SK-N-SH (cell line): Measurements from ENCODE around the gene TRIM22. TPM values are rescaled to one million over a fixed set of nuclear protein-coding genes. Genes with fewer than 3 reads are reported as not detected.

ENCODE experiments used
- CTCF ChIA-PET: fragments of 300-600, 350-600 bp; formaldehyde crosslinking; extraction: SDS; loops from one replicate; lab custom pipeline; 2021; lab: Yijun Ruan, JAX
- POLR2A ChIA-PET: fragments of 350-600 bp; sonication (Branson Sonifier 250); formaldehyde crosslinking; extraction: SDS; loops from one replicate; lab custom pipeline; 2020; ENCODE audit warnings: antibody characterized with exemption, inconsistent platforms; lab: Yijun Ruan, JAX
- DNase-seq: peaks from one replicate; pipeline ENCODE4 v3.0.0; 2012
- H2AFZ ChIP-seq: fragments of 200-600 bp; sonication (generic); 2 replicates; pipeline ENCODE4 v1.8.1; 2016; ENCODE audit warnings: antibody characterized with exemption, mild to moderate bottlenecking, low read depth
- H3F3A ChIP-seq: fragments of 200-600 bp; sonication (generic); replicated peaks from 2 replicates; pipeline ENCODE3; 2016; ENCODE audit warnings: antibody characterized with exemption, mild to moderate bottlenecking; ENCODE audit not compliant: insufficient read depth
- H3K27ac ChIP-seq, 2 experiments: fragments of 200-500 bp in 1 of 2; fragments of 200-600 bp in 1 of 2; sonication (Bioruptor generic) in 1 of 2; sonication (generic), shearing (Covaris generic) in 1 of 2; 2 replicates each; pipeline versions ENCODE4 v1.5.1 to v1.6.1; 2014 to 2016; ENCODE audit warnings: low read depth in 2 of 2, inconsistent platforms in 1 of 2, low read length in 1 of 2, mild to moderate bottlenecking in 1 of 2, mixed read lengths in 1 of 2
- H3K27me3 ChIP-seq: fragments of 200-600 bp; sonication (generic), shearing (Covaris generic); 2 replicates; pipeline ENCODE4 v1.6.1; 2016; ENCODE audit warnings: mixed run types; ENCODE audit not compliant: insufficient read depth
- H3K36me3 ChIP-seq, 2 experiments: fragments of 200-500 bp in 1 of 2; fragments of 200-600 bp in 1 of 2; sonication (Bioruptor generic) in 1 of 2; sonication (generic) in 1 of 2; replicated peaks in 1 of 2; 2 replicates each; pipeline versions ENCODE3 to v1.5.1; 2014 to 2016; ENCODE audit warnings: low read length in 1 of 2, mild to moderate bottlenecking in 1 of 2; ENCODE audit not compliant: insufficient read depth in 2 of 2, control insufficient read depth in 1 of 2
- H3K4me1 ChIP-seq, 2 experiments: fragments of 200-500 bp in 1 of 2; fragments of 200-600 bp in 1 of 2; sonication (Bioruptor generic) in 1 of 2; sonication (generic), shearing (Covaris generic) in 1 of 2; 2 replicates each; pipeline versions ENCODE4 v1.5.1 to v1.6.1; 2014 to 2016; ENCODE audit warnings: low read depth in 1 of 2, low read length in 1 of 2, mixed run types in 1 of 2; ENCODE audit not compliant: insufficient read depth in 2 of 2, control insufficient read depth in 1 of 2
- H3K4me2 ChIP-seq: fragments of 200-600 bp; sonication (generic), shearing (Covaris generic); 2 replicates; pipeline ENCODE4 v1.6.1; 2017; ENCODE audit warnings: mixed run types
- H3K4me3 ChIP-seq, 2 experiments: fragments of 200-500 bp in 1 of 2; fragments of 200-600 bp in 1 of 2; sonication (Bioruptor generic) in 1 of 2; sonication (generic), shearing (Covaris generic) in 1 of 2; 2 replicates each; pipeline versions ENCODE4 v1.5.1 to v1.8.1; 2014 to 2016; ENCODE audit warnings: low read depth in 2 of 2, inconsistent platforms in 1 of 2, low read length in 1 of 2, mild to moderate bottlenecking in 1 of 2, mixed read lengths in 1 of 2, moderate library complexity in 1 of 2
- H3K79me2 ChIP-seq: fragments of 200-600 bp; sonication (generic); 2 replicates; pipeline ENCODE4 v1.8.1; 2017; ENCODE audit warnings: mild to moderate bottlenecking; ENCODE audit not compliant: insufficient read depth
- H3K9ac ChIP-seq: fragments of 200-600 bp; sonication (generic); 2 replicates; pipeline ENCODE4 v1.6.1; 2017; ENCODE audit warnings: mixed run types
- H3K9me2 ChIP-seq: fragments of 200-600 bp; sonication (generic); 2 replicates; pipeline ENCODE4 v1.6.1; 2017; ENCODE audit warnings: mixed run types
- H3K9me3 ChIP-seq: fragments of 200-600 bp; sonication (generic); 2 replicates; pipeline ENCODE4 v1.6.1; 2017; ENCODE audit warnings: mixed run types, mild to moderate bottlenecking, moderate library complexity
- H4K20me1 ChIP-seq: fragments of 200-600 bp; sonication (generic); 2 replicates; pipeline ENCODE4 v1.6.1; 2017; ENCODE audit warnings: mild to moderate bottlenecking, mixed run types; ENCODE audit not compliant: insufficient read depth
- CHD2 ChIP-seq: fragments of 150-350 bp; IDR thresholded peaks from 2 replicates; pipeline ENCODE4 v1.6.1; 2018; ENCODE audit warnings: low read length; ENCODE audit not compliant: partially characterized antibody
- ELF1 ChIP-seq: IDR thresholded peaks from 2 replicates; pipeline ENCODE4 v1.4.0; 2012
- EP300 ChIP-seq, 2 experiments: IDR thresholded peaks; 2 replicates each; pipeline versions ENCODE4 v1.4.0 to v1.6.1; 2012; ENCODE audit warnings: borderline replicate concordance in 1 of 2, low read depth in 1 of 2, low read length in 1 of 2
- FOXJ3 ChIP-seq: sonication (generic); formaldehyde crosslinking; IDR thresholded peaks from 2 replicates; pipeline ENCODE4 v1.5.1; 2020; ENCODE audit warnings: mild to moderate bottlenecking, missing genetic modification reagents
- GABPA ChIP-seq: IDR thresholded peaks from 2 replicates; pipeline ENCODE4 v1.4.0; 2012; ENCODE audit warnings: low read depth, mild to moderate bottlenecking
- GATA2 ChIP-seq: sonication (generic); formaldehyde crosslinking; IDR thresholded peaks from 2 replicates; pipeline ENCODE4 v1.5.0; 2020; ENCODE audit warnings: mild to moderate bottlenecking, missing genetic modification reagents
- MXI1 ChIP-seq: IDR thresholded peaks from 2 replicates; pipeline ENCODE4 v1.6.1; 2012; ENCODE audit warnings: mild to moderate bottlenecking, low read depth, low read length, improper control_type of control experiment
- NRF1 ChIP-seq: IDR thresholded peaks from 2 replicates; pipeline ENCODE4 v1.6.1; 2012; ENCODE audit warnings: low read depth, mild to moderate bottlenecking, low read length
- RCOR1 ChIP-seq: fragments of 150-350 bp; IDR thresholded peaks from 2 replicates; pipeline ENCODE4 v1.6.1; 2017; ENCODE audit warnings: antibody characterized with exemption, low read length
- RXRA ChIP-seq: IDR thresholded peaks from 2 replicates; pipeline ENCODE4 v1.4.0; 2012; ENCODE audit warnings: low read depth, mild to moderate bottlenecking, borderline replicate concordance
- SIN3A ChIP-seq: IDR thresholded peaks from 2 replicates; pipeline ENCODE4 v1.6.1; 2012; ENCODE audit warnings: low read depth, mild to moderate bottlenecking, low read length, moderate library complexity, borderline replicate concordance
- TAF1 ChIP-seq: IDR thresholded peaks from 2 replicates; pipeline ENCODE4 v1.6.1; 2012; ENCODE audit warnings: low read depth, mild to moderate bottlenecking, low read length, moderate library complexity, borderline replicate concordance
- TEAD4 ChIP-seq: IDR thresholded peaks from 2 replicates; pipeline ENCODE4 v1.4.0; 2012; ENCODE audit warnings: mild to moderate bottlenecking, borderline replicate concordance; ENCODE audit not compliant: insufficient read depth
- YY1 ChIP-seq: IDR thresholded peaks from 2 replicates; pipeline ENCODE4 v1.4.0; 2012; ENCODE audit warnings: low read depth, mild to moderate bottlenecking
- WGBS: methylation state at CpG from one replicate; pipeline ENCODE4 v1.1.6; 2017; ENCODE audit warnings: low lambda C conversion rate; 5-methylcytosine and 5-hydroxymethylcytosine counted together
- polyA plus RNA-seq, 3 experiments: library from polyadenylated mRNA; depleted of rRNA; stranded (reverse); fragments of >200 nt; gene quantifications; 2 replicates each; pipeline ENCODE4 v1.2.3, GENCODE V29; 2012
- TF ChIP-seq, protein P1 (sequence below): IDR thresholded peaks from 2 replicates; pipeline ENCODE4 v1.4.0; 2012; ENCODE audit warnings: low read depth
- TF ChIP-seq, protein P2 (sequence below): IDR thresholded peaks from 2 replicates; pipeline ENCODE4; 2012
- TF ChIP-seq, protein P3 (sequence below): IDR thresholded peaks from 2 replicates; pipeline ENCODE4 v1.4.0; 2012; ENCODE audit warnings: low read depth, borderline replicate concordance
- TF ChIP-seq, protein P4 (sequence below): IDR thresholded peaks from 2 replicates; pipeline ENCODE4 v1.4.0; 2012; ENCODE audit warnings: low read depth, borderline replicate concordance
- TF ChIP-seq, protein P5 (sequence below): fragments of 200-600 bp; sonication (generic); IDR thresholded peaks from 2 replicates; pipeline ENCODE4 v1.6.1; 2017; ENCODE audit warnings: antibody characterized with exemption, mild to moderate bottlenecking, moderate library complexity

Gene TRIM22
- polyA plus RNA-seq, 1 of the 3 experiments (the other 2 are of a cell fraction) = 47.1 TPM

DNA sequence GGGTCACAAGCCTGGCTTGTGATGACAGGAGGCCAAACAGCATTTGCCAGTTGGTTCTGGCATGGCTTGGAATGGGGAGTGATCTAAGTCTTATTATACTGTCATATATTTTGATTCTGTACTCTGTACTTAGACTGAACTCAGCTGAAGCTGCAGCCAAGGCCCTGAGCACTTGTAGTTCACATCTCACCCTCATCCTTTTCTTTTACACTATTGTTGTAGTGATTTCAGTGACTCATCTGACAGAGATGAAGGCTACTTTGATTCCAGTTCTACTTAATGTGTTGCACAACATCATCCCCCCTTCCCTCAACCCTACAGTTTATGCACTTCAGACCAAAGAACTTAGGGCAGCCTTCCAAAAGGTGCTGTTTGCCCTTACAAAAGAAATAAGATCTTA, 47.5 kb downstream of the TRIM22 start:
- Histone ChIP-seq H3K36me3 (no peaks in the 10 kb centered on the region), H3K9ac (no peak overlapping the region), H3K4me3 (no peak overlapping the region), H3K27ac (no peak overlapping the region), H3K79me2 (no peaks in the 10 kb centered on the region), H4K20me1 (no peaks in the 10 kb centered on the region), H3F3A (no peaks in the 10 kb centered on the region), H3K9me2 (0 out of 2 replicates have a peak, but pooled peaks cover 3% of the 10 kb centered on the region), H3K9me3 (no peaks in the 10 kb centered on the region), H3K4me1 (no peaks in the 10 kb centered on the region), H3K27me3 (no peaks in the 10 kb centered on the region), H3K4me2 (no peak overlapping the region), H2AFZ (no peak overlapping the region)
- TF ChIP-seq FOXJ3 (CRISPR knock-in tag) (no peak), ELF1 (no peak), CHD2 (no peak)
- TF ChIP-seq, protein P1, sequence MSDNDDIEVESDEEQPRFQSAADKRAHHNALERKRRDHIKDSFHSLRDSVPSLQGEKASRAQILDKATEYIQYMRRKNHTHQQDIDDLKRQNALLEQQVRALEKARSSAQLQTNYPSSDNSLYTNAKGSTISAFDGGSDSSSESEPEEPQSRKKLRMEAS = no peak
- POLR2A ChIA-PET = no interaction called here
- CTCF ChIA-PET = no interaction called here
- no peak for DNase-seq

DNA sequence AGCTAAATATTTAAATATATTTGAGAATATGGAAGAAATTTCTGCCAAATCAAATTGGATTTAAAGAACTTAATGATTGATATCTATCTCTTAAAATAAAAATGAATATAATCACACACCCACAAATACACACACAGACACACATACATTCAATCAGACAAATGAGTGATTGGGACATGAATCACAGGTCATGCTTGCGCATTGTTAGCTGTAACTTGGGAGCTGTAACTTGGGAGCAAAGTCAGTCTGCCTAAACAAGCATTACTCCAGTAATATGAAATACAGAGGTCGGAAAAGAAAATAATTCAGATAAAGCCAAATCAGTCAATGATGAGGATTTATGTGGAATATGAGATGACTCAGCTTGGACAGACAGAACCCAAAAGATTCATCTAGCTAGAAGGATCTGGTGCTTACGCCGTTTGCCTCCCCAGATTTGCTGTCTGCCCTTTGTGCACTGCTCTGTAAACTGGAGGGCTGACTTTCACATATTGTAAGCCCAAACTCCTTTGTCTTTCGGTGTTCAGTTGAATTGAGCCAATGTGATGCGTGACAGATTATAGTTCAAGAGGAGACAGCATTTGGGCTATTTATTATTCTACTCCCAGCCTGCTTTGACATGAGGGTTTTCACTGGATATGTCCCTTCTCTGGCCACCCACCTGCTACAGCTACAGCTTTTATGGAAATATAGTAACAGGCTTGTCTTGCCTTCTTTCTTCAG, 48.2 kb downstream of the TRIM22 start:
- Histone ChIP-seq H3K9me2 (0 out of 2 replicates have a peak, but pooled peaks cover 3% of the 10 kb centered on the region), H3K79me2 (no peaks in the 10 kb centered on the region), H3K9me3 (no peaks in the 10 kb centered on the region), H3K4me3 (no peak overlapping the region), H3K27ac (no peak overlapping the region), H3K9ac (no peak overlapping the region), H3F3A (no peaks in the 10 kb centered on the region), H4K20me1 (no peaks in the 10 kb centered on the region), H3K36me3 (no peaks in the 10 kb centered on the region), H2AFZ (no peak overlapping the region), H3K4me1 (no peaks in the 10 kb centered on the region), H3K27me3 (no peaks in the 10 kb centered on the region), H3K4me2 (no peak overlapping the region)
- ChIA-PET CTCF (no interaction called here), POLR2A (no interaction called here)
- TF ChIP-seq RXRA (no peak), ELF1 (no peak), TAF1 (no peak), TEAD4 (no peak), MXI1 (no peak), SIN3A (no peak), YY1 (no peak), CHD2 (no peak), RCOR1 (no peak), GABPA (no peak), NRF1 (no peak), GATA2 (no peak), EP300 (IDR thresholded peaks at IDR 0.05; ENCODE audit: borderline replicate concordance in 1 of 2, low read depth in 1 of 2, low read length in 1 of 2) (no peak)
- TF ChIP-seq, protein P2, sequence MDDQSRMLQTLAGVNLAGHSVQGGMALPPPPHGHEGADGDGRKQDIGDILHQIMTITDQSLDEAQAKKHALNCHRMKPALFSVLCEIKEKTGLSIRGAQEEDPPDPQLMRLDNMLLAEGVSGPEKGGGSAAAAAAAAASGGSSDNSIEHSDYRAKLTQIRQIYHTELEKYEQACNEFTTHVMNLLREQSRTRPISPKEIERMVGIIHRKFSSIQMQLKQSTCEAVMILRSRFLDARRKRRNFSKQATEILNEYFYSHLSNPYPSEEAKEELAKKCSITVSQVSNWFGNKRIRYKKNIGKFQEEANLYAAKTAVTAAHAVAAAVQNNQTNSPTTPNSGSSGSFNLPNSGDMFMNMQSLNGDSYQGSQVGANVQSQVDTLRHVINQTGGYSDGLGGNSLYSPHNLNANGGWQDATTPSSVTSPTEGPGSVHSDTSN = no peak
- TF ChIP-seq, protein P3, sequence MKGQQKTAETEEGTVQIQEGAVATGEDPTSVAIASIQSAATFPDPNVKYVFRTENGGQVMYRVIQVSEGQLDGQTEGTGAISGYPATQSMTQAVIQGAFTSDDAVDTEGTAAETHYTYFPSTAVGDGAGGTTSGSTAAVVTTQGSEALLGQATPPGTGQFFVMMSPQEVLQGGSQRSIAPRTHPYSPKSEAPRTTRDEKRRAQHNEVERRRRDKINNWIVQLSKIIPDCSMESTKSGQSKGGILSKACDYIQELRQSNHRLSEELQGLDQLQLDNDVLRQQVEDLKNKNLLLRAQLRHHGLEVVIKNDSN = no peak
- TF ChIP-seq, protein P4, sequence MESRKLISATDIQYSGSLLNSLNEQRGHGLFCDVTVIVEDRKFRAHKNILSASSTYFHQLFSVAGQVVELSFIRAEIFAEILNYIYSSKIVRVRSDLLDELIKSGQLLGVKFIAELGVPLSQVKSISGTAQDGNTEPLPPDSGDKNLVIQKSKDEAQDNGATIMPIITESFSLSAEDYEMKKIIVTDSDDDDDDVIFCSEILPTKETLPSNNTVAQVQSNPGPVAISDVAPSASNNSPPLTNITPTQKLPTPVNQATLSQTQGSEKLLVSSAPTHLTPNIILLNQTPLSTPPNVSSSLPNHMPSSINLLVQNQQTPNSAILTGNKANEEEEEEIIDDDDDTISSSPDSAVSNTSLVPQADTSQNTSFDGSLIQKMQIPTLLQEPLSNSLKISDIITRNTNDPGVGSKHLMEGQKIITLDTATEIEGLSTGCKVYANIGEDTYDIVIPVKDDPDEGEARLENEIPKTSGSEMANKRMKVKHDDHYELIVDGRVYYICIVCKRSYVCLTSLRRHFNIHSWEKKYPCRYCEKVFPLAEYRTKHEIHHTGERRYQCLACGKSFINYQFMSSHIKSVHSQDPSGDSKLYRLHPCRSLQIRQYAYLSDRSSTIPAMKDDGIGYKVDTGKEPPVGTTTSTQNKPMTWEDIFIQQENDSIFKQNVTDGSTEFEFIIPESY = no peak
- TF ChIP-seq, protein P1 = no peak
- TF ChIP-seq, protein P5, sequence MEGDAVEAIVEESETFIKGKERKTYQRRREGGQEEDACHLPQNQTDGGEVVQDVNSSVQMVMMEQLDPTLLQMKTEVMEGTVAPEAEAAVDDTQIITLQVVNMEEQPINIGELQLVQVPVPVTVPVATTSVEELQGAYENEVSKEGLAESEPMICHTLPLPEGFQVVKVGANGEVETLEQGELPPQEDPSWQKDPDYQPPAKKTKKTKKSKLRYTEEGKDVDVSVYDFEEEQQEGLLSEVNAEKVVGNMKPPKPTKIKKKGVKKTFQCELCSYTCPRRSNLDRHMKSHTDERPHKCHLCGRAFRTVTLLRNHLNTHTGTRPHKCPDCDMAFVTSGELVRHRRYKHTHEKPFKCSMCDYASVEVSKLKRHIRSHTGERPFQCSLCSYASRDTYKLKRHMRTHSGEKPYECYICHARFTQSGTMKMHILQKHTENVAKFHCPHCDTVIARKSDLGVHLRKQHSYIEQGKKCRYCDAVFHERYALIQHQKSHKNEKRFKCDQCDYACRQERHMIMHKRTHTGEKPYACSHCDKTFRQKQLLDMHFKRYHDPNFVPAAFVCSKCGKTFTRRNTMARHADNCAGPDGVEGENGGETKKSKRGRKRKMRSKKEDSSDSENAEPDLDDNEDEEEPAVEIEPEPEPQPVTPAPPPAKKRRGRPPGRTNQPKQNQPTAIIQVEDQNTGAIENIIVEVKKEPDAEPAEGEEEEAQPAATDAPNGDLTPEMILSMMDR = no peak
- 9% methylated on average over 6 of the region's 6 CpGs for WGBS
- DNase-seq = no peak
